B cell (primary cell): ENCODE results near the gene RPL23. TPM values are rescaled to one million over a fixed set of nuclear protein-coding genes. Genes with fewer than 3 reads are reported as not detected.

Experiments used
- ATAC-seq: fragments of 200-7000 bp; cut with Tn5 transposase; one replicate; pipeline ENCODE4 v1.10.0; 2021; ENCODE audit warnings: low read depth, mild to moderate bottlenecking, moderate number of reproducible peaks, moderate library complexity
- CTCF ChIA-PET: fragments of 350-600 bp; sonication (Branson Sonifier 250); formaldehyde crosslinking; loops from one replicate; lab custom pipeline; 2021; ENCODE audit warnings: antibody characterized with exemption, inconsistent platforms; lab: Charles Lee
- POLR2A ChIA-PET: fragments of 350-600 bp; sonication (Branson Sonifier 250); formaldehyde crosslinking; loops from one replicate; lab custom pipeline; 2021; ENCODE audit warnings: antibody characterized with exemption; lab: Charles Lee
- DNase-seq: peaks from one replicate; pipeline ENCODE4 v3.0.0; 2013
- H2AFZ ChIP-seq: 2 replicates; pipeline ENCODE4 v1.6.1; 2012; ENCODE audit warnings: mild to moderate bottlenecking, low read depth, low read length; ENCODE audit not compliant: insufficient read depth, poor library complexity, severe bottlenecking
- H3K27ac ChIP-seq, 2 donors: 1 replicate in 1 of 2; 2 replicates in 1 of 2; pipeline ENCODE4 v1.5.1; 2012 to 2013; ENCODE audit warnings: low read length in 2 of 2, mild to moderate bottlenecking in 2 of 2, moderate library complexity in 1 of 2
- H3K27me3 ChIP-seq, 4 experiments: fragments of 200-600 bp in 1 of 4; sonication (generic) in 1 of 4; replicated peaks in 1 of 4; 1 replicate in 2 of 4; 2 replicates in 2 of 4; pipeline versions ENCODE4 v1.6.1 to v1.7.0; 2013 to 2016; ENCODE audit warnings: low read length in 3 of 4, mild to moderate bottlenecking in 2 of 4, mixed read lengths in 1 of 4, moderate library complexity in 1 of 4; ENCODE audit not compliant: insufficient read depth in 4 of 4, control insufficient read depth in 3 of 4; ENCODE audit errors: control extremely low read depth in 1 of 4
- H3K36me3 ChIP-seq, 2 experiments: replicated peaks in 1 of 2; 1 replicate in 1 of 2; 2 replicates in 1 of 2; pipeline versions ENCODE4 v1.6.1 to v1.7.1; 2013; ENCODE audit warnings: low read length in 1 of 2; ENCODE audit not compliant: insufficient read depth in 2 of 2, control insufficient read depth in 1 of 2; ENCODE audit errors: control extremely low read depth in 1 of 2, extremely low read depth in 1 of 2
- H3K4me1 ChIP-seq, 2 donors: fragments of 200-600 bp in 1 of 2; sonication (generic) in 1 of 2; 1 replicate in 1 of 2; 2 replicates in 1 of 2; pipeline versions ENCODE4 v1.5.1 to v1.6.1; 2013 to 2017; ENCODE audit warnings: low read length in 2 of 2; ENCODE audit not compliant: control insufficient read depth in 2 of 2, insufficient read depth in 2 of 2
- H3K4me2 ChIP-seq: replicated peaks from 2 replicates; pipeline ENCODE3; 2012; ENCODE audit warnings: mild to moderate bottlenecking, low read depth, low read length; ENCODE audit not compliant: poor library complexity, severe bottlenecking
- H3K4me3 ChIP-seq, 5 experiments: fragments of 200-600 bp in 1 of 5; sonication (generic) in 1 of 5; 1 replicate in 3 of 5; 2 replicates in 2 of 5; pipeline versions ENCODE4 v1.5.1 to v1.7.0; 2011 to 2016; ENCODE audit warnings: low read length in 4 of 5, mild to moderate bottlenecking in 4 of 5, low read depth in 2 of 5, control low read depth in 1 of 5, moderate library complexity in 1 of 5; ENCODE audit not compliant: insufficient read depth in 1 of 5; ENCODE audit errors: control extremely low read depth in 1 of 5, extremely low read depth in 1 of 5
- H3K79me2 ChIP-seq: fragments of 200-600 bp; sonication (generic); one replicate; pipeline ENCODE4 v1.6.0; 2016; ENCODE audit warnings: low read length; ENCODE audit not compliant: control insufficient read depth, insufficient read depth
- H3K9ac ChIP-seq: fragments of 200-600 bp; sonication (generic); 2 replicates; pipeline ENCODE4 v1.6.1; 2017; ENCODE audit warnings: mild to moderate bottlenecking, low read length, moderate library complexity
- H3K9me3 ChIP-seq, 3 donors: one replicate each; pipeline versions ENCODE4 v1.6.1 to v1.7.1; 2013; ENCODE audit warnings: low read length in 2 of 3; ENCODE audit not compliant: control insufficient read depth in 2 of 3, insufficient read depth in 1 of 3; ENCODE audit errors: control extremely low read depth in 1 of 3
- H4K20me1 ChIP-seq: 2 replicates; pipeline ENCODE4 v1.6.0; 2012; ENCODE audit warnings: mild to moderate bottlenecking, low read length; ENCODE audit not compliant: insufficient read depth, control insufficient read depth, poor library complexity, severe bottlenecking
- H3K27ac Mint-ChIP-seq: one replicate; pipeline ENCODE4 v1.8.0; 2021; ENCODE audit warnings: mixed read lengths
- H3K27me3 Mint-ChIP-seq: one replicate; pipeline ENCODE4 v1.8.0; 2021; ENCODE audit warnings: mixed read lengths
- H3K4me1 Mint-ChIP-seq: one replicate; pipeline ENCODE4 v1.8.0; 2021; ENCODE audit warnings: mixed read lengths
- H3K4me3 Mint-ChIP-seq: one replicate; pipeline ENCODE4 v1.8.0; 2021; ENCODE audit warnings: mixed read lengths
- H3K9me3 Mint-ChIP-seq: one replicate; pipeline ENCODE4 v1.8.0; 2022; ENCODE audit warnings: mixed read lengths; ENCODE audit not compliant: insufficient read depth
- EZH2 ChIP-seq: IDR thresholded peaks from 2 replicates; pipeline ENCODE4 v1.6.1; 2012; ENCODE audit warnings: borderline replicate concordance, low read depth, mild to moderate bottlenecking, moderate library complexity, low read length; ENCODE audit not compliant: insufficient read depth, poor library complexity, severe bottlenecking
- WGBS: methylation state at CpG from one replicate; pipeline ENCODE4 v1.1.5; 2013; ENCODE audit warnings: missing lambda C conversion rate; ENCODE audit not compliant: insufficient coverage; 5-methylcytosine and 5-hydroxymethylcytosine counted together
- intact Hi-C: fragments of 100-400 bp; cut with micrococcal nuclease; formaldehyde crosslinking; loops from one replicate; pipeline ENCODE4 v1.10.0; 2022
- polyA plus RNA-seq: library from polyadenylated mRNA; depleted of rRNA; stranded (reverse); fragments of >200 nt; gene quantifications from 2 replicates; pipeline ENCODE4 v1.2.3, GENCODE V29; 2012
- small RNA-seq: library from RNA; depleted of rRNA; stranded (forward); fragments of <200 nt; gene quantifications from one replicate; pipeline ENCODE3, GENCODE V24; 2012; ENCODE audit warnings: low replicate concordance, low read depth; ENCODE audit not compliant: insufficient read length
- total RNA-seq, 2 donors: library from RNA; stranded (reverse); fragments of 120-200 nt in 1 of 2; gene quantifications; 1 replicate in 1 of 2; 2 replicates in 1 of 2; pipeline versions ENCODE4 v1.2.3 to v1.2.4, GENCODE V29; 2013 to 2022
- TF ChIP-seq, protein P1 (sequence below): fragments of 200-600 bp; IDR thresholded peaks from one replicate; pipeline ENCODE4 v1.8.0; 2022; ENCODE audit warnings: antibody characterized with exemption, mild to moderate bottlenecking

The RPL23 gene
- total and polyA plus RNA-seq, 2 donors (not counting 1 experiment from before 2014, with no cell fraction given): 1,753 to 2,282 TPM

DNA sequence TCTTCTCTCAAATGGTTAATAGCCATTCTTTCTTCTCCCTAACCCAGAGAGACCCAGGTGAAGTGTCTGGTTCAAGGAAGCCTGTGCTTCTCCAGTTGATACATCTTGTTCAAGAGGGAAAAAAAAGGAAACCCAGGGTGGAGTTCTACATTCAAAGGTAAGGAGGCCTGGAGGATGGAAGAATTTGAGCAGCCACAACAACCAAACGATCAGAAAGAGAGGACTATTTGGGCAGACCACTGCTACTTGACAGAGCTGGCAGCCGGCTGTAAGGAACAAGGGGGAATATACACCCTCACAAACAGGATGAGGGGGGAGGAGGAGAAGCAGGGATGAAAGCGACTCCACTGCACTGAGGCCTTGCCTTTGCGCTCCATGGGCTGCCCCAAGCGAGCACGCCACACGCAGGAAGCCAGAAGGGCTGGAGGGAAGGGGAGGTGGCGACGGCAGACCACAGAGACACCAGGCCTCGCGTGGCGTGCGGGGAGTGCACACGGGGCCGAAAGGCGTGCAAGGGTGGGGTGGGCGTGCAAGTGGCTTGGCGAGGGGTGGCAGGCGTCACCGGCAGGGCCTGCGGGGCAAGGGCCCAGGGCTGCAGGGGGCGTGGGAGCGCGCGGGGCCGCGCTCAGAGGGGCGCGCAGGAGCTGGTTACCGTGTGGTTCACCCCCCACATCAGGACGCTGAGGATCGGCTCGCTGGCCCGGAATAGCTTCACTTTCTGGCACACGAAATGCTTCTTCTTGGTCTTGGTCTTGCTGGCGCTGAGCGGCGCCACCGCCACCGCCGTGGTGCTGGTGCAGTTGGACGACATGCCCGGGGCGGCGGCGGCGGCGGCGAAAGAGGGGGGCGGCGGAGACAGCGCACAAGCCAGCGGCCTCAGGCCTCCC, 54.7 kb downstream of the RPL23 start:
- intact Hi-C loops: loop anchor here (1.0 kb wide), 2 partner anchors 54 to 70 kb away; partner anchors contain the start of gene RPL23
- ChIA-PET CTCF (interaction anchor here (0.6 to 1.4 kb wide), 6 partner anchors 12 to 354 kb away, joined by 3 to 4 read pairs (median 3); no protein-coding TSS in a partner anchor), POLR2A (interaction anchor here (0.8 to 1.2 kb wide), 5 partner anchors 25 to 355 kb away, joined by 3 to 6 read pairs (median 4); partner anchors contain the start of genes LASP1, PSMB3 and RPL23)
- Histone ChIP-seq H3K4me3 (peak overlapping the region; percentile 64 to 88 (median 75)), H3K27me3 (no peaks in the 10 kb centered on the region), H3K79me2 (peaks cover 54% of the 10 kb centered on the region), H2AFZ (peak overlapping the region; percentile 92), H3K4me1 (peaks cover 17 to 25% of the 10 kb centered on the region in 2 donors), H4K20me1 (peaks cover 23% of the 10 kb centered on the region), H3K4me2 (peak overlapping the region; percentile 88), H3K9ac (peak overlapping the region; percentile 91), H3K9me3 (no peaks in the 10 kb centered on the region), H3K27ac (peak overlapping the region; percentile 29 to 57), H3K36me3 (peaks cover 0 to 26% of the 10 kb centered on the region in 2 experiments)
- Mint-ChIP-seq H3K9me3 (no peaks in the 10 kb centered on the region), H3K4me1 (peaks cover 34% of the 10 kb centered on the region), H3K4me3 (peak overlapping the region; percentile 99), H3K27me3 (no peaks in the 10 kb centered on the region), H3K27ac (peak overlapping the region; percentile 96)
- ATAC-seq: peak; percentile 9
- TF ChIP-seq, protein P1, sequence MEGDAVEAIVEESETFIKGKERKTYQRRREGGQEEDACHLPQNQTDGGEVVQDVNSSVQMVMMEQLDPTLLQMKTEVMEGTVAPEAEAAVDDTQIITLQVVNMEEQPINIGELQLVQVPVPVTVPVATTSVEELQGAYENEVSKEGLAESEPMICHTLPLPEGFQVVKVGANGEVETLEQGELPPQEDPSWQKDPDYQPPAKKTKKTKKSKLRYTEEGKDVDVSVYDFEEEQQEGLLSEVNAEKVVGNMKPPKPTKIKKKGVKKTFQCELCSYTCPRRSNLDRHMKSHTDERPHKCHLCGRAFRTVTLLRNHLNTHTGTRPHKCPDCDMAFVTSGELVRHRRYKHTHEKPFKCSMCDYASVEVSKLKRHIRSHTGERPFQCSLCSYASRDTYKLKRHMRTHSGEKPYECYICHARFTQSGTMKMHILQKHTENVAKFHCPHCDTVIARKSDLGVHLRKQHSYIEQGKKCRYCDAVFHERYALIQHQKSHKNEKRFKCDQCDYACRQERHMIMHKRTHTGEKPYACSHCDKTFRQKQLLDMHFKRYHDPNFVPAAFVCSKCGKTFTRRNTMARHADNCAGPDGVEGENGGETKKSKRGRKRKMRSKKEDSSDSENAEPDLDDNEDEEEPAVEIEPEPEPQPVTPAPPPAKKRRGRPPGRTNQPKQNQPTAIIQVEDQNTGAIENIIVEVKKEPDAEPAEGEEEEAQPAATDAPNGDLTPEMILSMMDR: no peak
- TF ChIP-seq EZH2: no peak
- DNase-seq: no peak
- WGBS: under 1% methylated on average over 44 of the region's 53 CpGs

Small RNA genes lying within 50 kb of the gene (small RNA-seq; reads per million reads assigned to genes)
- gene MIR4727 (not detected), gene SNORA21 (not detected), gene SNORA21B (not detected)

Other genes starting within 250 kb of the RPL23 start
- 0.44 and 0.66 TPM in 2 replicates for gene SRCIN1, start 247.8 kb downstream of the RPL23 start, total RNA-seq
- 0.30 and 1.1 TPM in 2 replicates for gene SRCIN1, start 247.8 kb downstream of the RPL23 start, polyA plus RNA-seq
- 0.97 and 1.2 TPM in 2 replicates for gene EPOP, start 178.8 kb downstream of the RPL23 start, total RNA-seq
- 0.62 and 0.66 TPM in 2 replicates for gene EPOP, start 178.8 kb downstream of the RPL23 start, polyA plus RNA-seq
- gene MLLT6, start 148.4 kb downstream of the RPL23 start, total RNA-seq: 288 and 295 TPM in 2 replicates
- gene MLLT6, start 148.4 kb downstream of the RPL23 start, polyA plus RNA-seq: 149 and 165 TPM in 2 replicates
- 11.3 TPM in 2 replicates for gene CISD3, start 123.4 kb downstream of the RPL23 start, total RNA-seq
- gene CISD3, start 123.4 kb downstream of the RPL23 start, polyA plus RNA-seq: 1.7 and 5.0 TPM in 2 replicates
- not detected in 2 replicates for gene PCGF2, start 105.4 kb downstream of the RPL23 start, total RNA-seq
- gene PCGF2, start 105.4 kb downstream of the RPL23 start, polyA plus RNA-seq: 0.04 and 0.81 TPM in 2 replicates
- gene PSMB3, start 101.0 kb downstream of the RPL23 start, total RNA-seq: 106 and 109 TPM in 2 replicates
- gene PSMB3, start 101.0 kb downstream of the RPL23 start, polyA plus RNA-seq: 121 and 184 TPM in 2 replicates
- gene PIP4K2B, start 54.2 kb downstream of the RPL23 start, total RNA-seq: 42.9 and 46.8 TPM in 2 replicates
- 24.0 and 24.7 TPM in 2 replicates for gene PIP4K2B, start 54.2 kb downstream of the RPL23 start, polyA plus RNA-seq
- gene CWC25, start 28.4 kb downstream of the RPL23 start, total RNA-seq: 39.3 and 43.3 TPM in 2 replicates
- gene CWC25, start 28.4 kb downstream of the RPL23 start, polyA plus RNA-seq: 40.8 and 71.2 TPM in 2 replicates
- gene LASP1, start 16.3 kb upstream of the RPL23 start, total RNA-seq: 121 and 125 TPM in 2 replicates
- 35.5 and 51.6 TPM in 2 replicates for gene LASP1, start 16.3 kb upstream of the RPL23 start, polyA plus RNA-seq
- gene FBXO47, start 113.7 kb upstream of the RPL23 start, total RNA-seq: not detected in 2 replicates
- not detected in 2 replicates for gene FBXO47, start 113.7 kb upstream of the RPL23 start, polyA plus RNA-seq